HG02610 (cell line): ENCODE measurements around the gene NKD2.

Experiments used
- ATAC-seq: cut with Tn5 transposase; IDR thresholded peaks from one replicate; pipeline ENCODE4 v1.9.1; 2021; ENCODE audit warnings: mild to moderate bottlenecking, moderate library complexity; ENCODE audit not compliant: unreplicated experiment

The NKD2 gene

GRCh38 chr5:978054-978453 lies 30.5 kb upstream of the NKD2 start:
- ATAC-seq = no peak

GRCh38 chr5:978693-979092 lies 29.9 kb upstream of the NKD2 start:
- no peak for ATAC-seq

- ATAC-seq = no peak
Observed at GRCh38 chr5:979100-979817, 29.3 kb upstream of the NKD2 start.

- no peak for ATAC-seq
Observed at GRCh38 chr5:980001-980588, 28.5 kb upstream of the NKD2 start.

GRCh38 chr5:980966-981365 lies 27.6 kb upstream of the NKD2 start:
- ATAC-seq = no peak

GRCh38 chr5:981456-981855 lies 27.1 kb upstream of the NKD2 start:
- no peak for ATAC-seq

GRCh38 chr5:982377-983237 lies 26.0 kb upstream of the NKD2 start:
- no peak for ATAC-seq

- no peak for ATAC-seq
Observed at GRCh38 chr5:983238-983524, 25.4 kb upstream of the NKD2 start.

GRCh38 chr5:983568-983967 lies 25.0 kb upstream of the NKD2 start:
- no peak for ATAC-seq

GRCh38 chr5:984774-985173 lies 23.8 kb upstream of the NKD2 start:
- no peak for ATAC-seq

GRCh38 chr5:987761-988160 lies 20.8 kb upstream of the NKD2 start:
- ATAC-seq = no peak

- no peak for ATAC-seq
Observed at GRCh38 chr5:988322-988721, 20.3 kb upstream of the NKD2 start.

GRCh38 chr5:989961-990530 lies 18.6 kb upstream of the NKD2 start:
- ATAC-seq = no peak

- no peak for ATAC-seq
Observed at GRCh38 chr5:991472-992267, 16.9 kb upstream of the NKD2 start.

GRCh38 chr5:994272-994607 lies 14.4 kb upstream of the NKD2 start:
- ATAC-seq = no peak

GRCh38 chr5:994821-995220 lies 13.8 kb upstream of the NKD2 start:
- ATAC-seq = no peak

- no peak for ATAC-seq
Observed at GRCh38 chr5:995318-995717, 13.3 kb upstream of the NKD2 start.

- ATAC-seq = no peak
Observed at GRCh38 chr5:997001-997474, 11.6 kb upstream of the NKD2 start.

GRCh38 chr5:997711-998110 lies 10.9 kb upstream of the NKD2 start:
- ATAC-seq = no peak

GRCh38 chr5:998246-999031 lies 10.2 kb upstream of the NKD2 start:
- no peak for ATAC-seq
